IMR-90 (cell line): Measurements from ENCODE around the gene ZFPM1. TPM values are rescaled to one million over a fixed set of nuclear protein-coding genes. Genes with fewer than 3 reads are reported as not detected.

Experiments
- ATAC-seq: fragments of 200-7000 bp; cut with Tn5 transposase; 2 replicates; pipeline ENCODE4 v1.9.1; 2020; ENCODE audit warnings: low read depth, mild to moderate bottlenecking, moderate library complexity
- BruUV-seq: library from RNA; stranded (reverse); fragments of 400-500 nt; replicated peaks from 2 replicates; lab custom pipeline; 2021; lab: Mats Ljungman, UMichigan
- CTCF ChIA-PET: fragments of 300-600 bp; formaldehyde crosslinking; extraction: SDS; loops from one replicate; lab custom pipeline; 2021; ENCODE audit warnings: antibody characterized with exemption; lab: Yijun Ruan, JAX
- POLR2A ChIA-PET: fragments of 300-600 bp; sonication (Branson Sonifier 250); formaldehyde crosslinking; loops from one replicate; lab custom pipeline; 2022; ENCODE audit warnings: antibody characterized with exemption; ENCODE audit not compliant: unreplicated experiment; lab: Charles Lee
- DNase-seq: peaks from one replicate; pipeline ENCODE4 v3.0.0; 2013
- H2AFZ ChIP-seq: replicated peaks from 2 replicates; pipeline ENCODE3; 2013; ENCODE audit warnings: low read length, mild to moderate bottlenecking; ENCODE audit not compliant: poor library complexity
- H2AK5ac ChIP-seq: 2 replicates; pipeline ENCODE4 v1.6.1; 2013; ENCODE audit warnings: low read depth, low read length, inconsistent platforms
- H2AK9ac ChIP-seq: replicated peaks from 2 replicates; pipeline ENCODE3; 2013; ENCODE audit warnings: mild to moderate bottlenecking, low read depth, low read length, moderate library complexity; ENCODE audit not compliant: poor library complexity
- H2BK120ac ChIP-seq: 2 replicates; pipeline ENCODE4 v1.6.1; 2013; ENCODE audit warnings: low read depth, low read length, inconsistent platforms
- H2BK15ac ChIP-seq: 3 replicates; pipeline ENCODE4 v1.6.1; 2013; ENCODE audit warnings: low read depth, low read length, inconsistent platforms
- H2BK20ac ChIP-seq: 2 replicates; pipeline ENCODE4 v1.6.1; 2013; ENCODE audit warnings: low read depth, mild to moderate bottlenecking, inconsistent platforms, low read length, moderate library complexity
- H2BK5ac ChIP-seq: 2 replicates; pipeline ENCODE4 v1.6.1; 2013; ENCODE audit warnings: mild to moderate bottlenecking, low read depth, low read length, inconsistent platforms; ENCODE audit not compliant: poor library complexity, severe bottlenecking
- H3K14ac ChIP-seq: replicated peaks from 2 replicates; pipeline ENCODE4 v1.6.1; 2013; ENCODE audit warnings: low read depth, low read length, inconsistent platforms
- H3K18ac ChIP-seq: 2 replicates; pipeline ENCODE4 v1.6.1; 2013; ENCODE audit warnings: low read depth, low read length, control low read depth
- H3K23ac ChIP-seq: 2 replicates; pipeline ENCODE4 v1.6.1; 2013; ENCODE audit warnings: low read depth, low read length, inconsistent platforms
- H3K27ac ChIP-seq: 2 replicates; pipeline ENCODE4 v1.5.1; 2013; ENCODE audit warnings: mild to moderate bottlenecking, control low read depth, low read length; ENCODE audit not compliant: insufficient read depth
- H3K27me3 ChIP-seq: 2 replicates; pipeline ENCODE4 v1.6.1; 2013; ENCODE audit warnings: low read length; ENCODE audit not compliant: control insufficient read depth, insufficient read depth
- H3K36me3 ChIP-seq: 2 replicates; pipeline ENCODE4 v1.6.1; 2013; ENCODE audit warnings: low read length, mixed read lengths; ENCODE audit not compliant: control insufficient read depth, insufficient read depth
- H3K4ac ChIP-seq: 2 replicates; pipeline ENCODE4 v1.6.1; 2013; ENCODE audit warnings: low read depth, low read length, inconsistent platforms
- H3K4me1 ChIP-seq: 2 replicates; pipeline ENCODE4 v1.6.1; 2013; ENCODE audit warnings: low read length, mixed read lengths; ENCODE audit not compliant: control insufficient read depth, insufficient read depth
- H3K4me2 ChIP-seq: 2 replicates; pipeline ENCODE4 v1.6.1; 2013; ENCODE audit warnings: low read depth, mild to moderate bottlenecking, control low read depth, low read length, moderate library complexity
- H3K4me3 ChIP-seq: 2 replicates; pipeline ENCODE4 v1.5.1; 2013; ENCODE audit warnings: low read depth, mild to moderate bottlenecking, control low read depth, low read length, moderate library complexity; ENCODE audit not compliant: insufficient read depth
- H3K56ac ChIP-seq: 2 replicates; pipeline ENCODE4 v1.6.1; 2013; ENCODE audit warnings: low read length, inconsistent platforms; ENCODE audit not compliant: insufficient read depth; ENCODE audit errors: extremely low read depth
- H3K79me1 ChIP-seq, 2 experiments: 2 replicates each; pipeline ENCODE4 v1.6.1; 2013; ENCODE audit warnings: low read length in 2 of 2, inconsistent platforms in 1 of 2, low read depth in 1 of 2
- H3K9ac ChIP-seq: 2 replicates; pipeline ENCODE4 v1.6.1; 2013; ENCODE audit warnings: low read depth, low read length, control low read depth
- H3K9me1 ChIP-seq: 2 replicates; pipeline ENCODE4 v1.6.1; 2013; ENCODE audit warnings: low read length, inconsistent platforms; ENCODE audit not compliant: insufficient read depth
- H3K9me3 ChIP-seq: 2 replicates; pipeline ENCODE4 v1.6.1; 2013; ENCODE audit warnings: low read length; ENCODE audit not compliant: control insufficient read depth, insufficient read depth
- H4K20me1 ChIP-seq: 2 replicates; pipeline ENCODE4 v1.6.1; 2013; ENCODE audit warnings: low read length, inconsistent platforms; ENCODE audit not compliant: insufficient read depth
- H4K5ac ChIP-seq: 2 replicates; pipeline ENCODE4 v1.6.1; 2013; ENCODE audit warnings: mild to moderate bottlenecking, low read depth, low read length, control low read depth
- H4K8ac ChIP-seq, 2 experiments: 2 replicates each; pipeline ENCODE4 v1.6.1; 2013; ENCODE audit warnings: low read depth in 2 of 2, low read length in 2 of 2, control low read depth in 1 of 2, inconsistent platforms in 1 of 2
- H4K91ac ChIP-seq: 2 replicates; pipeline ENCODE4 v1.6.1; 2013; ENCODE audit warnings: low read depth, low read length, inconsistent platforms; ENCODE audit not compliant: insufficient read depth
- BHLHE40 ChIP-seq: fragments of 150-350 bp; IDR thresholded peaks from 2 replicates; pipeline ENCODE4 v1.6.1; 2016; ENCODE audit warnings: mild to moderate bottlenecking, low read depth, low read length
- CEBPB ChIP-seq: IDR thresholded peaks from 2 replicates; pipeline ENCODE4 v1.6.1; 2012; ENCODE audit warnings: low read depth, low read length, improper control_type of control experiment
- CHD1 ChIP-seq: IDR thresholded peaks from 2 replicates; pipeline ENCODE4 v1.6.1; 2012; ENCODE audit warnings: low read depth, low read length, improper control_type of control experiment
- CTCF ChIP-seq: conservative IDR thresholded peaks from 2 replicates; pipeline ENCODE4 v1.5.1; 2012; ENCODE audit warnings: mild to moderate bottlenecking, low read depth, low read length, improper control_type of control experiment
- ELK1 ChIP-seq: fragments of 150-350 bp; IDR thresholded peaks from 2 replicates; pipeline ENCODE4 v1.6.1; 2016; ENCODE audit warnings: low read depth, mild to moderate bottlenecking, low read length, moderate library complexity, borderline replicate concordance
- FOS ChIP-seq: fragments of 150-350 bp; IDR thresholded peaks from 2 replicates; pipeline ENCODE4 v1.6.1; 2016; ENCODE audit warnings: low read depth, low read length
- MAZ ChIP-seq: IDR thresholded peaks from 2 replicates; pipeline ENCODE4 v1.6.1; 2012; ENCODE audit warnings: low read depth, mild to moderate bottlenecking, low read length, improper control_type of control experiment, moderate library complexity, borderline replicate concordance
- MXI1 ChIP-seq: IDR thresholded peaks from 2 replicates; pipeline ENCODE4 v1.6.1; 2012; ENCODE audit warnings: low read depth, mild to moderate bottlenecking, low read length, moderate library complexity, borderline replicate concordance
- NFE2L2 ChIP-seq: fragments of 150-350 bp; IDR thresholded peaks from 2 replicates; pipeline ENCODE4 v1.6.1; 2016; ENCODE audit warnings: low read depth, mild to moderate bottlenecking, low read length
- POLR2A ChIP-seq: IDR thresholded peaks from 2 replicates; pipeline ENCODE4 v1.6.1; 2012; ENCODE audit warnings: mild to moderate bottlenecking, low read depth, low read length
- RAD21 ChIP-seq: IDR thresholded peaks from 2 replicates; pipeline ENCODE4 v1.6.1; 2012; ENCODE audit warnings: low read length, improper control_type of control experiment
- RCOR1 ChIP-seq: IDR thresholded peaks from 2 replicates; pipeline ENCODE4 v1.6.1; 2012; ENCODE audit warnings: mild to moderate bottlenecking, low read length, improper control_type of control experiment; ENCODE audit not compliant: insufficient replicate concordance
- RFX5 ChIP-seq: IDR thresholded peaks from 2 replicates; pipeline ENCODE4 v1.8.0; 2012; ENCODE audit warnings: low read depth, mild to moderate bottlenecking, low read length, moderate library complexity
- SMC3 ChIP-seq: fragments of 150-350 bp; IDR thresholded peaks from 2 replicates; pipeline ENCODE4 v1.6.1; 2016; ENCODE audit warnings: low read depth, mild to moderate bottlenecking, antibody characterized with exemption, low read length, moderate library complexity
- WGBS, 2 experiments: methylation state at CpG; one replicate each; pipeline versions ENCODE4 v1.1.5 to v1.1.7; 2013; ENCODE audit warnings: missing lambda C conversion rate in 2 of 2; ENCODE audit not compliant: insufficient read length in 1 of 2; ENCODE audit errors: extremely low coverage in 2 of 2; 5-methylcytosine and 5-hydroxymethylcytosine counted together
- dilution Hi-C: fragments of 300-500 bp; cut with HindIII; formaldehyde crosslinking; loops from one replicate; pipeline ENCODE4 v1.14.3; 2018; ENCODE audit warnings: low sequenced_read_pairs; ENCODE audit not compliant: unreplicated experiment
- in situ Hi-C: fragments of 300-500 bp; cut with MboI; formaldehyde crosslinking; loops from 3 replicates; pipeline ENCODE4 v1.14.3; 2019; ENCODE audit warnings: low sequenced_read_pairs, inconsistent platforms, mixed read lengths
- intact Hi-C: fragments of 100-400 bp; cut with micrococcal nuclease; formaldehyde crosslinking; loops from 2 replicates; pipeline ENCODE4 v1.10.0; 2022
- polyA plus RNA-seq, 3 experiments: library from polyadenylated mRNA; depleted of rRNA; stranded (reverse); fragments of >200 nt; gene quantifications; 2 replicates each; pipeline ENCODE4 v1.2.3, GENCODE V29; 2012; ENCODE audit warnings: low replicate concordance in 1 of 3
- total RNA-seq: library from RNA; depleted of rRNA; stranded (reverse); fragments of >200 nt; gene quantifications from 2 replicates; pipeline ENCODE4 v1.2.3, GENCODE V29; 2012
- TF ChIP-seq, protein P1 (sequence below): fragments of 150-350 bp; IDR thresholded peaks from 2 replicates; pipeline ENCODE4 v1.6.1; 2017; ENCODE audit warnings: mild to moderate bottlenecking, antibody characterized with exemption, low read length, low read depth

The ZFPM1 gene
- total and polyA plus RNA-seq, 2 of the 4 experiments (the other 2 are of a cell fraction), result 0.36 to 1.1 TPM

DNA sequence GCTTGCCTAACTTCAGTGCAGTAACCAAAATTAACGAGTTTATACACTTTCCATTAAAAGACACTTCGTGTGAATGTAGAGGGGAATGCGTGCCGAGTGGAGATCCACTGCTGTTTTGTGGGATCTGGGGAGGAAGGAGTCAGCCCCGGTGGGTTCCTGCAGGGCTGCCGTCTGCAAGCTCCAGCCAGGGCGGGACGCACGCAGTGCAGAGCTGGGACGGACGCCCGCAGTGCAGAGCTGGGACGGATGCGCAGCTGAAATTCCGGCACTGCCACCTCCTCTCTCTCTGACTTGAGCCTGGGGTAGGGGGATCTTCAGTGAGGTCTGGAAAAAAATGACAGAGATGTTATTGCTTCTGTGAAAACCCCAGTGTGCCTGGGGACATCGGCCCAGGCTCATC lies 100.7 kb downstream of the ZFPM1 start:
- TF ChIP-seq CEBPB, result no peak
- TF ChIP-seq MXI1, result no peak
- TF ChIP-seq RAD21, result no peak
- TF ChIP-seq FOS, result no peak
- TF ChIP-seq CTCF, result no peak
- TF ChIP-seq NFE2L2, result no peak
- no peak for TF ChIP-seq RFX5
- no peak for TF ChIP-seq CHD1
- TF ChIP-seq, protein P1, sequence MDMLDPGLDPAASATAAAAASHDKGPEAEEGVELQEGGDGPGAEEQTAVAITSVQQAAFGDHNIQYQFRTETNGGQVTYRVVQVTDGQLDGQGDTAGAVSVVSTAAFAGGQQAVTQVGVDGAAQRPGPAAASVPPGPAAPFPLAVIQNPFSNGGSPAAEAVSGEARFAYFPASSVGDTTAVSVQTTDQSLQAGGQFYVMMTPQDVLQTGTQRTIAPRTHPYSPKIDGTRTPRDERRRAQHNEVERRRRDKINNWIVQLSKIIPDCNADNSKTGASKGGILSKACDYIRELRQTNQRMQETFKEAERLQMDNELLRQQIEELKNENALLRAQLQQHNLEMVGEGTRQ, result no peak
- no peak for TF ChIP-seq ELK1
- no peak for TF ChIP-seq SMC3
- no peak for TF ChIP-seq RCOR1
- TF ChIP-seq BHLHE40, result no peak
- no peak for TF ChIP-seq MAZ
- no peak for TF ChIP-seq POLR2A
- Histone ChIP-seq H3K4me1 (no peaks in the 10 kb centered on the region), H3K27me3 (peaks cover 62% of the 10 kb centered on the region), H2BK120ac (no peak overlapping the region), H3K79me1 (no peaks in the 10 kb centered on the region), H2AK5ac (no peak overlapping the region), H4K8ac (no peak overlapping the region), H3K9me3 (peaks cover 3% of the 10 kb centered on the region; the same call in 1 of the 2 replicates), H2BK20ac (no peak overlapping the region), H3K4me3 (no peak overlapping the region), H2BK5ac (no peak overlapping the region), H2AFZ (no peak overlapping the region), H4K91ac (no peak overlapping the region), H3K18ac (no peak overlapping the region), H3K4ac (no peak overlapping the region), H3K27ac (no peak overlapping the region), H2BK15ac (no peak overlapping the region), H3K36me3 (no peaks in the 10 kb centered on the region), H4K5ac (no peak overlapping the region), H3K56ac (no peak overlapping the region), H3K23ac (no peak overlapping the region), H2AK9ac (no peak overlapping the region), H4K20me1 (no peaks in the 10 kb centered on the region), H3K9me1 (no peaks in the 10 kb centered on the region), H3K14ac (no peak overlapping the region), H3K9ac (no peak overlapping the region), H3K4me2 (no peak overlapping the region)
- WGBS, 2 experiments, result 40% methylated on average over 2 of the region's 16 CpGs; no CpG with 5 or more reads in 1 of the 2 experiments
- in situ Hi-C loops, result no loop called here
- DNase-seq (no peak), ATAC-seq (no peak)
- BruUV-seq, result no TSS peak
- CTCF ChIA-PET, result no interaction called here
- POLR2A ChIA-PET, result no interaction called here
- intact Hi-C loops, result no loop called here
- dilution Hi-C loops, result no loop called here
